Pulmonary artery endothelial cell (primary cell): Measurements from ENCODE around the gene IRF4. TPM values are rescaled to one million over a fixed set of nuclear protein-coding genes. Genes with fewer than 3 reads are reported as not detected.
"Not testable (repeated sequence)": the region's sequence is repeated elsewhere in the genome, so short reads cannot be mapped to it uniquely, and the experiment has no call there.

Source experiments
- DNase-seq: peaks from one replicate; pipeline ENCODE4 v3.0.0-alpha.2; 2011; ENCODE audit warnings: low read depth, low spot score
- total RNA-seq: library from RNA; depleted of rRNA; stranded (reverse); fragments of >200 nt; gene quantifications from 2 replicates; pipeline ENCODE4 v1.2.3, GENCODE V29; 2014

The IRF4 gene
- total RNA-seq, 1 donor from 2014 or later: 0.07 TPM

- no peak for DNase-seq
These were observed 24.9 kb upstream of the IRF4 start for GRCh38 chr6:366389-367297.

GRCh38 chr6:367298-367794 lies 24.2 kb upstream of the IRF4 start:
- no peak for DNase-seq

GRCh38 chr6:367891-368630 lies 23.5 kb upstream of the IRF4 start:
- no peak for DNase-seq

GRCh38 chr6:369559-370431 lies 21.8 kb upstream of the IRF4 start:
- DNase-seq: no peak

- no peak for DNase-seq
These were observed 21.0 kb upstream of the IRF4 start for GRCh38 chr6:370555-370954.

- not testable (repeated sequence) for DNase-seq
These were observed 19.7 kb upstream of the IRF4 start for GRCh38 chr6:371851-372250.

- DNase-seq: no peak
These were observed 19.1 kb upstream of the IRF4 start for GRCh38 chr6:372336-372911.

- no peak for DNase-seq
These were observed 18.5 kb upstream of the IRF4 start for GRCh38 chr6:373031-373430.

- DNase-seq: no peak
These were observed 17.5 kb upstream of the IRF4 start for GRCh38 chr6:373773-374724.

GRCh38 chr6:374956-375355 lies 16.6 kb upstream of the IRF4 start:
- no peak for DNase-seq

- no peak for DNase-seq
These were observed 14.5 kb upstream of the IRF4 start for GRCh38 chr6:376827-377640.

GRCh38 chr6:377641-378020 lies 13.9 kb upstream of the IRF4 start:
- not testable (repeated sequence) for DNase-seq

GRCh38 chr6:378090-378957 lies 13.2 kb upstream of the IRF4 start:
- no peak for DNase-seq

- no peak for DNase-seq
These were observed 12.6 kb upstream of the IRF4 start for GRCh38 chr6:378958-379409.

GRCh38 chr6:379410-380181 lies 12.0 kb upstream of the IRF4 start:
- no peak for DNase-seq

GRCh38 chr6:380234-381218 lies 11.0 kb upstream of the IRF4 start:
- no peak for DNase-seq
